DOHH2 (cell line): ENCODE results near the gene SLC44A3.

Source experiments
- H3F3A ChIP-seq: fragments of 200-600 bp; sonication (generic), shearing (Covaris generic); 2 replicates; pipeline ENCODE4 v1.6.0; 2016; ENCODE audit warnings: antibody characterized with exemption, mild to moderate bottlenecking; ENCODE audit not compliant: control insufficient read depth, insufficient read depth
- H3K27ac ChIP-seq: fragments of 200-600 bp; sonication (generic); 2 replicates; pipeline ENCODE4 v1.5.1; 2014; ENCODE audit warnings: low read depth, mild to moderate bottlenecking, low read length, moderate library complexity
- H3K27me3 ChIP-seq: fragments of 200-600 bp; sonication (generic); 2 replicates; pipeline ENCODE4 v1.6.1; 2014; ENCODE audit warnings: mild to moderate bottlenecking, low read length, mixed read lengths; ENCODE audit not compliant: control insufficient read depth
- H3K36me3 ChIP-seq: fragments of 200-600 bp; sonication (generic); 2 replicates; pipeline ENCODE4 v1.6.1; 2014; ENCODE audit warnings: mild to moderate bottlenecking, low read length, moderate library complexity, mixed read lengths; ENCODE audit not compliant: control insufficient read depth
- H3K4me1 ChIP-seq: fragments of 200-600 bp; sonication (generic); 2 replicates; pipeline ENCODE4 v1.6.1; 2014; ENCODE audit warnings: mild to moderate bottlenecking, low read length, mixed read lengths; ENCODE audit not compliant: control insufficient read depth
- H3K4me2 ChIP-seq: fragments of 200-600 bp; sonication (generic); 2 replicates; pipeline ENCODE4 v1.6.0; 2014; ENCODE audit warnings: mild to moderate bottlenecking, low read length, moderate library complexity
- H3K4me3 ChIP-seq: fragments of 200-600 bp; sonication (generic); 2 replicates; pipeline ENCODE4 v1.5.1; 2014; ENCODE audit warnings: mild to moderate bottlenecking, low read length, mixed read lengths
- H3K79me2 ChIP-seq: fragments of 200-600 bp; sonication (generic); 2 replicates; pipeline ENCODE4 v1.6.1; 2014; ENCODE audit warnings: mild to moderate bottlenecking, low read length, mixed read lengths; ENCODE audit not compliant: control insufficient read depth
- H3K9me2 ChIP-seq: fragments of 200-600 bp; sonication (generic); replicated peaks from 2 replicates; pipeline ENCODE4 v1.6.1; 2014; ENCODE audit warnings: mild to moderate bottlenecking, low read length, mixed read lengths; ENCODE audit not compliant: control insufficient read depth
- H3K9me3 ChIP-seq: fragments of 200-600 bp; sonication (generic); 2 replicates; pipeline ENCODE4 v1.6.1; 2014; ENCODE audit warnings: antibody characterized with exemption, low read length, mixed read lengths; ENCODE audit not compliant: control insufficient read depth, insufficient read depth
- H4K20me1 ChIP-seq: fragments of 200-600 bp; sonication (generic); 2 replicates; pipeline ENCODE4 v1.6.0; 2014; ENCODE audit warnings: low read depth, mild to moderate bottlenecking, antibody characterized with exemption, low read length, moderate library complexity; ENCODE audit not compliant: control insufficient read depth, insufficient read depth
- EZH2phosphoT487 ChIP-seq: fragments of 200-600 bp; sonication (generic); IDR thresholded peaks from 2 replicates; pipeline ENCODE4 v1.6.1; 2017; ENCODE audit warnings: borderline replicate concordance, mild to moderate bottlenecking, antibody characterized with exemption, low read length, moderate library complexity, mixed read lengths
- TF ChIP-seq, protein P1 (sequence below): fragments of 200-600 bp; sonication (generic); IDR thresholded peaks from one replicate; pipeline ENCODE4 v1.5.1; 2014; ENCODE audit warnings: antibody characterized with exemption, mild to moderate bottlenecking, low read depth, low read length; ENCODE audit not compliant: poor library complexity, severe bottlenecking

SLC44A3 gene

DNA sequence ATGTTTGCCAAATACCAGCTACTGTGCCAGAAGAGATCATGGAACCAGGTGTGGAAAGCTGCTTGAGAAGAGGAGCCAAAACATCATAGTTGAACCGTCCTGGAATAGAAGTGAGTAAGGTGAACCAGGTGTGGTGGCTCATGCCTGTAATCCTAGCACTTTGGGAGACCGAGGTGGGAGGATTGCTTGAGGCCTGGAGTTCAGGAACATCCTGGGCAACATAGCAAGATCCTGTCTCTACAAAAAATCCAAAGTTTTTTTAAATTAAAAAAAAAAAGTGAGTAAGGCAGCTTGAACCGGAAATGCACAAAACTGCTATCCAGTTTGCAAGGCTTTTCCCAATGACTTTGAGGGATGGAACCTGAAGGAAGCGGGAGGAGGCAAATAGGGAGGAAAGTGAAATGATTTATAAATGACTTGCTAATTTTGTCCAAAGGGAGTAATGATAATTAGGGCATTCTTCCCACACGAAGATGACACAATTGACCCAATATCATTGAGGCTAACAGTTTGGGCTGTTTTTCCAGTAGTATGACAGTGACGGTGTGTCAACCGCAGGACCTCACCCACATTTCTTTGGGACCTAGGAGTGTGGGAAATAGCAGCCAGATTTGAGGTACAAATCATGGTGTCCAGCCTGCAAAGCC, 108.3 kb downstream of the SLC44A3 start:
- H3K9me2 ChIP-seq, result no peaks in the 10 kb centered on the region
- H3K4me2 ChIP-seq, result no peak overlapping the region
- H3K27ac ChIP-seq, result no peak overlapping the region
- H3K4me1 ChIP-seq, result peaks cover 6% of the 10 kb centered on the region
- H4K20me1 ChIP-seq, result no peaks in the 10 kb centered on the region
- TF ChIP-seq, protein P1, sequence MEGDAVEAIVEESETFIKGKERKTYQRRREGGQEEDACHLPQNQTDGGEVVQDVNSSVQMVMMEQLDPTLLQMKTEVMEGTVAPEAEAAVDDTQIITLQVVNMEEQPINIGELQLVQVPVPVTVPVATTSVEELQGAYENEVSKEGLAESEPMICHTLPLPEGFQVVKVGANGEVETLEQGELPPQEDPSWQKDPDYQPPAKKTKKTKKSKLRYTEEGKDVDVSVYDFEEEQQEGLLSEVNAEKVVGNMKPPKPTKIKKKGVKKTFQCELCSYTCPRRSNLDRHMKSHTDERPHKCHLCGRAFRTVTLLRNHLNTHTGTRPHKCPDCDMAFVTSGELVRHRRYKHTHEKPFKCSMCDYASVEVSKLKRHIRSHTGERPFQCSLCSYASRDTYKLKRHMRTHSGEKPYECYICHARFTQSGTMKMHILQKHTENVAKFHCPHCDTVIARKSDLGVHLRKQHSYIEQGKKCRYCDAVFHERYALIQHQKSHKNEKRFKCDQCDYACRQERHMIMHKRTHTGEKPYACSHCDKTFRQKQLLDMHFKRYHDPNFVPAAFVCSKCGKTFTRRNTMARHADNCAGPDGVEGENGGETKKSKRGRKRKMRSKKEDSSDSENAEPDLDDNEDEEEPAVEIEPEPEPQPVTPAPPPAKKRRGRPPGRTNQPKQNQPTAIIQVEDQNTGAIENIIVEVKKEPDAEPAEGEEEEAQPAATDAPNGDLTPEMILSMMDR, result no peak
- no peak for TF ChIP-seq EZH2phosphoT487
- peaks cover 6% of the 10 kb centered on the region; the same call in 1 of the 2 replicates for H3K27me3 ChIP-seq
- H3F3A ChIP-seq, result no peaks in the 10 kb centered on the region
- H3K79me2 ChIP-seq, result no peaks in the 10 kb centered on the region
- no peak overlapping the region for H3K4me3 ChIP-seq
- H3K36me3 ChIP-seq, result no peaks in the 10 kb centered on the region
- no peaks in the 10 kb centered on the region for H3K9me3 ChIP-seq

DNA sequence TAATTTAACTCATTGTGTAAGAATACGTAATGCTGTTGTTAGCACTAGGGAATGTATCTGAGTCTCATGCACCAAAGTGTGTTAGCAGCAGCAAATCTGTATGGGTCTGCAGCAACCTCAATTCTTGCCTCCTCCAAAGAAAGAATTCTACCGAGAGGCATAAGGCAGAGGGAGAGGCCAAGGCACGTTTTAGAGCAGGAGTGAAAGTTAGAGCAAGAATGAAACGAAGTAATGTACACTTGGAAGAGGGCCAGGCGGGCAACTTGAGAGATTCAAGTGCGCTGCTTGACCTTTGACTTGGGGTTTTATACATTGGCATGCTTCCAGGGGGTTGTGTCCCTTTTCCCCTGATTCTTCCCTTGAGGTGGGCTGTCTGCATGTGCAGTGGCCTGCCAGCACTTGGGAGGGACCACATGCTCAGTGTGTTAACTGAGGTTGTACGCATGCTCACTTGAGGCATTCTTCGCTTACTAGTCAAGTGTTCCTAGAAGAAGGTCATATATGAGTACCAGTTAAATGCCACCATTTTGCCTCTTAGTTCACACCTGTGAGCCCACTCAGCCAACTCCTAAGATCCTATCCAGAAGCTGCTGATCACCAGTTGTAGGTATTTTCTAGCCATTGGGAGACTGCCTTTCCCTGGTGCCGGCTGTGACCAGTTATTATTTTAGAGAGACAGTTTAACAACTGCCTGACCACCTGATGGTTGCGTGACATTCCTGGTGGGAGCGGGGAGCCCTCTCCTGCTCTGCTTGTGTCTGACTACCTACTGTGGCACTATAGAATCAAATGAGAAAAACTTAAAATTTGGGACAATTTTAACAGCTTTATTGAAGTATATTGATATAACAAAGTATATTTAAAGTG, 109.4 kb downstream of the SLC44A3 start:
- Histone ChIP-seq H3K27me3 (peaks cover 6% of the 10 kb centered on the region; the same call in 1 of the 2 replicates), H3K4me3 (no peak overlapping the region), H3K27ac (no peak overlapping the region), H3K4me2 (no peak overlapping the region), H4K20me1 (no peaks in the 10 kb centered on the region), H3K4me1 (peaks cover 6% of the 10 kb centered on the region), H3K9me2 (no peaks in the 10 kb centered on the region), H3K9me3 (no peaks in the 10 kb centered on the region), H3K79me2 (no peaks in the 10 kb centered on the region), H3K36me3 (no peaks in the 10 kb centered on the region), H3F3A (no peaks in the 10 kb centered on the region)
- no peak for TF ChIP-seq EZH2phosphoT487
- TF ChIP-seq, protein P1, result no peak

DNA sequence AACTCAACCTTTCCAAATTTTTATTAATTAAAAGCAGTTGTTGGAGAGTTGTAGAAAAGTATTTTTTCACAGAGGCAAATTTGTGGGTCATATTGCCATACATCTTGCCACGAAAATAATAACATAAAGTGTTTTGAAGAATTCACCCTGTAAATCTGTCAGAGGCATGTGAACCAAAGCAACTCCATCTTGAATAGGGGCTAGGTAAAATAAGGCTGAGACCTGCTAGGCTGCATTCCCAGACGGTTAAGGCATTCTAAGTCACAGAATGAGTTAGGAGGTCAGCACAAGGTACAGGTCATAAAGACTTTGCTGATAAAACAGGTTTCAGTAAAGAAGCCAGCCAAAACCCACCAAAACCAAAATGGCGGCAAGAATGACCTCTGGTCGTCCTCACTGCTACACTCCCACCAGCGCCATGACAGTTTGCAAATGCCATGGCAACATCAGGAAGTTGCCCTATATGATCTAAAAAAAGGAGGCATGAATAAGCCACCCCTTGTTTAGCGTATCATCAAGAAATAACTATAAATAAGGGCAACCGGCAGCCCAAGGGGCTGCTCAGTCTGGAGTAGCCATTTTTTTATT, 111.2 kb downstream of the SLC44A3 start:
- no peak overlapping the region for H3K4me2 ChIP-seq
- H3K27ac ChIP-seq, result no peak overlapping the region
- no peaks in the 10 kb centered on the region for H3K27me3 ChIP-seq
- H3K4me1 ChIP-seq, result no peaks in the 10 kb centered on the region
- no peaks in the 10 kb centered on the region for H3K9me3 ChIP-seq
- TF ChIP-seq, protein P1, result no peak
- TF ChIP-seq EZH2phosphoT487, result no peak
- H3F3A ChIP-seq, result no peaks in the 10 kb centered on the region
- no peaks in the 10 kb centered on the region for H3K79me2 ChIP-seq
- H3K36me3 ChIP-seq, result no peaks in the 10 kb centered on the region
- H4K20me1 ChIP-seq, result no peaks in the 10 kb centered on the region
- no peak overlapping the region for H3K4me3 ChIP-seq
- no peaks in the 10 kb centered on the region for H3K9me2 ChIP-seq
